NCI-H1092 treated with DMSO at 0.1 percent for 48 hours (cell line): Measurements from ENCODE around the gene LMNTD2.

ENCODE experiments used
- DNase-seq: peaks from one replicate; lab custom pipeline; 2025; lab: John Stamatoyannopoulos, UW

Gene LMNTD2

GRCh38 chr11:560305-561147 is at the start of gene LMNTD2, which contains the start of gene RASSF7:
Gene LMNTD2, minus strand, starts transcription at chr11:560738. Its CDS starts 22 bp downstream, at chr11:560716.
Gene RASSF7, plus strand, starts transcription at chr11:560970. Its CDS starts 799 bp downstream, at chr11:561769.
- peak; percentile 92 for DNase-seq

- DNase-seq = no peak
These were observed 48.8 kb upstream of the LMNTD2 start for GRCh38 chr11:609341-609811.

GRCh38 chr11:608791-609251 is 48.3 kb upstream of the LMNTD2 start:
- DNase-seq = no peak

- DNase-seq = no peak
These were observed 47.6 kb upstream of the LMNTD2 start for GRCh38 chr11:607971-608659.

GRCh38 chr11:607020-607780 is 46.7 kb upstream of the LMNTD2 start:
- no peak for DNase-seq

GRCh38 chr11:606245-606644 is 45.7 kb upstream of the LMNTD2 start:
- no peak for DNase-seq

GRCh38 chr11:605286-606129 is 45.0 kb upstream of the LMNTD2 start:
- no peak for DNase-seq

GRCh38 chr11:603154-603553 is 42.6 kb upstream of the LMNTD2 start:
- no peak for DNase-seq

- DNase-seq = no peak
These were observed 41.2 kb upstream of the LMNTD2 start for GRCh38 chr11:601573-602245.

GRCh38 chr11:598005-598680 is 37.6 kb upstream of the LMNTD2 start:
- no peak for DNase-seq

GRCh38 chr11:597166-597725 is 36.7 kb upstream of the LMNTD2 start:
- DNase-seq = no peak

GRCh38 chr11:596374-596773 is 35.8 kb upstream of the LMNTD2 start:
- DNase-seq = no peak

- DNase-seq = no peak
These were observed 34.9 kb upstream of the LMNTD2 start for GRCh38 chr11:595400-595799.

GRCh38 chr11:593347-593746 is 32.8 kb upstream of the LMNTD2 start:
- no peak for DNase-seq

GRCh38 chr11:592918-593317 is 32.4 kb upstream of the LMNTD2 start:
- DNase-seq = no peak

- DNase-seq = no peak
These were observed 32.0 kb upstream of the LMNTD2 start for GRCh38 chr11:592501-592900.

- DNase-seq = no peak
These were observed 30.5 kb upstream of the LMNTD2 start for GRCh38 chr11:590997-591396.

GRCh38 chr11:589798-590197 is 29.3 kb upstream of the LMNTD2 start:
- DNase-seq = no peak

GRCh38 chr11:587978-588380 is 27.4 kb upstream of the LMNTD2 start:
- DNase-seq = no peak

GRCh38 chr11:587546-587945 is 27.0 kb upstream of the LMNTD2 start:
- no peak for DNase-seq
